Smooth muscle cell (in vitro differentiated cells): ENCODE data around the gene NPAS3. TPM values are rescaled to one million over a fixed set of nuclear protein-coding genes. Genes with fewer than 3 reads are reported as not detected.

Experiments used
- DNase-seq: peaks from one replicate; lab custom pipeline; 2025; ENCODE audit not compliant: unreplicated experiment; lab: John Stamatoyannopoulos, UW
- H2AFZ ChIP-seq: fragments of 200-600 bp; sonication (generic); 2 replicates; pipeline ENCODE4 v1.6.0; 2016; ENCODE audit warnings: antibody characterized with exemption, low read depth, mild to moderate bottlenecking
- H3F3A ChIP-seq: fragments of 200-600 bp; sonication (generic); 2 replicates; pipeline ENCODE4 v1.6.0; 2017; ENCODE audit warnings: antibody characterized with exemption, low read depth
- H3K27ac ChIP-seq: fragments of 200-600 bp; sonication (generic); 2 replicates; pipeline ENCODE4 v1.5.1; 2016; ENCODE audit warnings: low read depth, mild to moderate bottlenecking
- H3K27me3 ChIP-seq: fragments of 200-600 bp; sonication (generic); 2 replicates; pipeline ENCODE4 v1.6.1; 2016; ENCODE audit warnings: low read depth, mild to moderate bottlenecking
- H3K36me3 ChIP-seq: fragments of 200-600 bp; sonication (generic); 2 replicates; pipeline ENCODE4 v1.5.1; 2016; ENCODE audit warnings: low read depth
- H3K4me1 ChIP-seq: fragments of 200-600 bp; sonication (generic); 2 replicates; pipeline ENCODE4 v1.5.1; 2016; ENCODE audit warnings: low read depth
- H3K4me2 ChIP-seq: fragments of 200-600 bp; sonication (generic); 2 replicates; pipeline ENCODE4 v1.6.0; 2016; ENCODE audit warnings: mild to moderate bottlenecking
- H3K4me3 ChIP-seq: fragments of 200-600 bp; sonication (generic); 2 replicates; pipeline ENCODE4 v1.5.1; 2016; ENCODE audit warnings: mild to moderate bottlenecking
- H3K79me2 ChIP-seq: fragments of 200-600 bp; sonication (generic); 2 replicates; pipeline ENCODE4 v1.6.0; 2016; ENCODE audit warnings: low read depth, mild to moderate bottlenecking
- H3K9ac ChIP-seq: fragments of 200-600 bp; sonication (generic); 2 replicates; pipeline ENCODE4 v1.6.0; 2016; ENCODE audit warnings: low read depth
- H3K9me3 ChIP-seq: fragments of 200-600 bp; sonication (generic); replicated peaks from 2 replicates; pipeline ENCODE4 v1.5.1; 2016; ENCODE audit warnings: low read depth
- H4K20me1 ChIP-seq: fragments of 200-600 bp; sonication (generic); 2 replicates; pipeline ENCODE4 v1.6.0; 2016; ENCODE audit warnings: low read depth
- CTCF ChIP-seq: fragments of 200-600 bp; sonication (generic); IDR thresholded peaks from 2 replicates; pipeline ENCODE4 v1.5.1; 2017; ENCODE audit warnings: borderline replicate concordance, mild to moderate bottlenecking, antibody characterized with exemption; ENCODE audit not compliant: insufficient read depth, poor library complexity, severe bottlenecking
- WGBS: methylation state at CpG from one replicate; pipeline ENCODE4 v1.1.7; 2016; ENCODE audit warnings: low lambda C conversion rate; 5-methylcytosine and 5-hydroxymethylcytosine counted together
- polyA plus RNA-seq: library from polyadenylated mRNA; unstranded; fragments of >200 nt; fragmentation: Nextera tagmentation; extraction: Ambion mirVana; gene quantifications from 2 replicates; pipeline ENCODE4 v1.2.1, GENCODE V29; 2016
- total RNA-seq: library from RNA; depleted of rRNA; stranded (reverse); fragments of >200 nt; gene quantifications from 2 replicates; pipeline ENCODE4 v1.2.3, GENCODE V29; 2014

Gene NPAS3
- total and polyA plus RNA-seq, 2 experiments from 2014 or later = 0.79 to 2.0 TPM

GRCh38 chr14:33532553-33532952, 593.9 kb downstream of the NPAS3 start:
- H3K4me3 ChIP-seq = no peak overlapping the region
- no peaks in the 10 kb centered on the region for H3F3A ChIP-seq
- 55% methylated on average over 3 of the region's 3 CpGs for WGBS
- H3K27ac ChIP-seq = no peak overlapping the region
- H4K20me1 ChIP-seq = no peaks in the 10 kb centered on the region
- no peak for TF ChIP-seq CTCF
- no peaks in the 10 kb centered on the region for H3K36me3 ChIP-seq
- H3K4me1 ChIP-seq = no peaks in the 10 kb centered on the region
- no peaks in the 10 kb centered on the region for H3K27me3 ChIP-seq
- no peaks in the 10 kb centered on the region for H3K79me2 ChIP-seq
- H3K4me2 ChIP-seq = peak overlapping the region; percentile 3
- no peak for DNase-seq
- peak overlapping the region; percentile 74 for H2AFZ ChIP-seq
- H3K9ac ChIP-seq = no peak overlapping the region
- no peaks in the 10 kb centered on the region for H3K9me3 ChIP-seq

- H3K9me3 ChIP-seq = no peaks in the 10 kb centered on the region
- peak overlapping the region; percentile 20 for H3K4me2 ChIP-seq
- H3K4me3 ChIP-seq = no peak overlapping the region
- H3K4me1 ChIP-seq = no peaks in the 10 kb centered on the region
- H3K27ac ChIP-seq = peak overlapping the region; percentile 75
- 82% methylated on average over 2 of the region's 2 CpGs for WGBS
- H3K9ac ChIP-seq = peak overlapping the region; percentile 59
- no peaks in the 10 kb centered on the region for H3K27me3 ChIP-seq
- H2AFZ ChIP-seq = no peak overlapping the region
- TF ChIP-seq CTCF = no peak
- no peak for DNase-seq
- H3K79me2 ChIP-seq = no peaks in the 10 kb centered on the region
- H3K36me3 ChIP-seq = no peaks in the 10 kb centered on the region
- H3F3A ChIP-seq = no peaks in the 10 kb centered on the region
- no peaks in the 10 kb centered on the region for H4K20me1 ChIP-seq
Measured at GRCh38 chr14:33534104-33534503, 595.4 kb downstream of the NPAS3 start.

GRCh38 chr14:33534632-33535031, 596.0 kb downstream of the NPAS3 start:
- DNase-seq = no peak
- H2AFZ ChIP-seq = no peak overlapping the region

More at GRCh38 chr14:33534632-33535031, 596.0 kb downstream of the NPAS3 start:
- Histone ChIP-seq H3K79me2 (no peaks in the 10 kb centered on the region), H3K27me3 (no peaks in the 10 kb centered on the region), H3K4me1 (no peaks in the 10 kb centered on the region), H3K27ac (peak overlapping the region; percentile 75), H3K9me3 (no peaks in the 10 kb centered on the region), H3F3A (no peaks in the 10 kb centered on the region), H3K4me2 (peak overlapping the region; percentile 20), H3K36me3 (no peaks in the 10 kb centered on the region), H4K20me1 (no peaks in the 10 kb centered on the region), H3K4me3 (no peak overlapping the region), H3K9ac (peak overlapping the region; percentile 59)
- TF ChIP-seq CTCF = no peak
- WGBS = 58% methylated on average over 6 of the region's 6 CpGs
